Stimulated activated CD8-positive, alpha-beta memory T cell treated with anti-CD3 and anti-CD28 coated beads, Interleukin-7, amount 100 ng/mL, for 48 hours (primary cell): ENCODE measurements around the gene BCL6.
A peak's percentile ranks its signal among the peaks of the same experiment; 100 is the strongest.

ENCODE experiments used
- DNase-seq, 2 donors: peaks; one replicate each; pipeline ENCODE4 v3.0.0-alpha.2; 2020; ENCODE audit warnings: low read depth in 1 of 2; ENCODE audit errors: extremely low read depth in 1 of 2

Gene BCL6

DNA sequence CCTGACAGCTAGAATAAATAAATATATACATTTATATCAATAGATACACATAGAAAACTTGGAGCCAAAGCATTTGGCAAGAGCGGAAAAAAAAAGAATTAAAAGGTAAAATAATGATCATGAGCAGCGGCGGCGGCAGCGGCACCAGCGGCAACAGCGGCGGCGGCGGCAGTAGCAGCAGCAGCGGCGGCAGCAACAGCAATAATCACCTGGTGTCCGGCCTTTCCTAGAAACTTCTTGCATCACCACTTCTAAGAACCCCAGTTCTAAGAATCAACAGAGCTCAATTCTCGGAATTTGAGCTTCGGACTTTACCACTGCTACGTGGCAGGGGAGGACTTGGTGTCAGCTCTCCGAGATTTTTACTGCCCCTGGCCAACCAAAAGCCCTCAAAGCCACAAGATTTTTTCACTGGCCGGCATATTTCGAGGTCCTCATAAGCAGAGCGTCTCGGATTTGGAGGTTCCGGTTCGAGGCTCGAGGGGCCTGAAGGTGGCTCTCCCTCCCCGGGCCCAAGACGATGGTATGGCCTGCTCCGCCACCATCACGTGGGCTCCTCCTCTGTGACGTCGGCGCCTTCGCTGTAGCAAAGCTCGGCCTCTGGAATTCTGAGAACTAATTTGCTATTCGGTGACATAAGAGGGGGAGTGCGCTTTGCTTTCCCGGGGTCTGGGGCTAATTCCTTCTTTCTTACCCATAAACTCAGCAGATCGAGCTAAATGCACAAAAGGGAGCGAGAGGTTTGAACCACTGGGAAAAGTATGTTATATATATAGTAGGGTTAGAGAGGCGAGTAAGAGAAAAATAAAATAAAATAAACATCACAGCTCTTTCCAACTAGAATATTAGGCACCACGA is at the start of gene BCL6:
BCL6 (minus strand) TSS at position 268 of the 858 bp plus-strand sequence. CDS start 11,775 bp downstream, outside the sequence.
- peak; percentile 64 to 84 for DNase-seq

DNA sequence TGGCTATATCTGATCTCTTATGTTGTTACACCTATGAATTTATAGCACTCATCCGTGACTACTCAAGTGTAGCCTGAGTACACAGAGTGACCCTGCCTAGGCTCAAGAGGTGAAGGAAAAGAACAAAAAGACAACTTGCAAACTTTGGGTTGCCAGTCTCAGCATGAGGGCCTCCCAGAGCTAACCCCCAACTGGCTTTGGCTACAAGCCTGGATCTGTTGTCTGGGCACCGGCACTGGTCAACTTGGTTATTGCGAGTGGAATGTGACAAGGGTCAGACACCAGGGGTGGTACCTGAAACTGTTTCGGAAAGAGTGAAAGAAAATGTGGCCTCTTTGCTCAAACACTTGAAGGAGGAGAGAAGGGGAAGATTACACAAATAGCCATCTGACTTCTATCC is 49.5 kb upstream of the BCL6 start:
- DNase-seq = no peak

DNA sequence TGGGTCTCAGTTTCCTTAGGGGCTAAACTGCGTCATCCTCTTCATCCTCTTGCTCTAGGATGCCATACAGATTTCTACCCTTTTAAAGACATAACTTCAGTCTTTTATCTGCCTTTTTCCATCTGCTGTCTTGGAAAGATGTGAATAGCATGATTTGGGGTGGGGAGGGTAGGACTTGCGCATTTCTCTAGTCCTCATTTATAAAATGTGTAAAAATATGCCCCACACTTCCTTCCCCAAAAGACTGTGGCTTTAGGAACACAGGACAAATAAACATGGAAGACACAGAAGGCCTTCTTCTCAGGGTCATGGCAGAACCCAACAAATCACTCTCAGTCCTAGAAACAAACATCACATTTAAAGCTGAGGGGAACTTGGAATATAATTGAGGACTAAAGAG is 48.4 kb upstream of the BCL6 start:
- DNase-seq = no peak

DNA sequence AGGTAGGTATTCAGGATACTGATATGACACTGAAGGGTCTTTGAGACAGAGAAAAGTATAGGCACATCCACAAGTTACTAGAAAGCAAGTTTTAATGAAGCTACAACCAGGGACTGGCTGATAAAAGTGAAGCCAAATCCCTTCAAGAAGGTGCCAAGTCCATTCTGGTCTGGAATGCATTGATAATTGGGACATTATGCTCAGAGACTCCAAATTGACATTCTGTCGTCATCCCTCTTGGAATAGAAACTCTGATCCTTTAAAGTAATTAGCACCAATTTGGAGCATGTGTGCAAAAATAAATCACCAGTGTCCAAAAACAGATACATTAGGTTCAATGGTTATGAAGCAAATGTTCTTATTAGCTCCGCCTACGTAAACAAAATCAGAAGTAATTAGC is 47.3 kb upstream of the BCL6 start:
- no peak for DNase-seq

DNA sequence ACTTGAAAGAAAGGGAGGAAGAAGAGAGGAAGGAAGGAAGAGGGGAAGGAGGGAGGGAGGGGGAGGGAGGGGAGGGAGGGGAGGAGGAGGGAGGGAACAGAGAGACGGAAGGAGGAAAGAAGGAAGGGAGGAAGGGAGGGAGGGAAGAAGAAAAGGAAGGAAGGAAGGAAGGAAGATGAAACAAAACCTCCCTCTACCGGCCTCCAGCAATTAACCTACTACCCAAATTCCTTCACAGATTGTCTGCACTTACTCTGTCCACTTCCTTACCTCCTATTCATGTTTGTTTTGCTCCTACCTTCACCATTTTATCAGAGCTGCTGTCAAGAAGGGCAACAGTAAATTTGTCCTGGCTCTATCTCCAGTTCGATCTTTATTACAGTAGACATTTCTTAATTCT is 44.6 kb upstream of the BCL6 start:
- no peak for DNase-seq

DNA sequence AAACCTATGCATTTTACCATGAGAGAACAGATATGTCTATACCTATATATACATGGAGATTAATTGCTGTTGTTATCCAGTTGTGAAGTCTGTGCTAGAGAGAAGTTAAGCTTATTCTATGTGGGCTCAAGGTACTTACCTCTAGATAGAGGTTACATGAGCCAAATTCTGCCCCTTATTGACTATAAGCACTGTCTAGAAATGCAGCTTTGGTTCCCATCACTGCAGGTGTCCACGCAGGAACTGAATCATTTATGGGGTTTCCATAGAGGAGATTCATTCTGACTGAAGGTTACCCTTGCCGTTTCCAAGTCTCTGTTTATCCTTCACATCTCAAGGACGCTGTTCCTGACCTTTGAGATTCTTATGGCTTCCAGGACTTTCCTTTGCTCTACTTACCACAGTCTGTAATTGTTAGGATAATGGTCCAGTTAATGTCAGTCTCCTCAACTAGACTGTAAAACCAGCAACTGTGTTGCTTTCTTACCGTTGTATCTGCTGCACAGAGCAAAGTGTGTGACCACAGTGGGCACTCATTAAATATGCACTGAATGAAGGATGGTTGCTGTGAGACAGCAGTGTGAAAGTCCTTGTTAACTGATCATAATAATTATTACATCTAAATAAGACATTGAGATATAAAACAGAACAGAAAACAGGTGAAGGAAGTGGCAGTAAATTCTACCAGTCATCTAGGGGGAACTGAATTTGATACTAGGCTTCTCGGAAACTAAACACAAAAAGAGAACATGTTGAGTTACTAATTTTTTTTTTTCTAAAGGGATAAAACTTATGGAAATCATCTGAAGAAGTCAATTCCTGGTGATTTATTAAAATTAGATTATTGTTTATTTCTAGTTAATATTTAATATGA is 44.0 kb upstream of the BCL6 start:
- no peak for DNase-seq

DNA sequence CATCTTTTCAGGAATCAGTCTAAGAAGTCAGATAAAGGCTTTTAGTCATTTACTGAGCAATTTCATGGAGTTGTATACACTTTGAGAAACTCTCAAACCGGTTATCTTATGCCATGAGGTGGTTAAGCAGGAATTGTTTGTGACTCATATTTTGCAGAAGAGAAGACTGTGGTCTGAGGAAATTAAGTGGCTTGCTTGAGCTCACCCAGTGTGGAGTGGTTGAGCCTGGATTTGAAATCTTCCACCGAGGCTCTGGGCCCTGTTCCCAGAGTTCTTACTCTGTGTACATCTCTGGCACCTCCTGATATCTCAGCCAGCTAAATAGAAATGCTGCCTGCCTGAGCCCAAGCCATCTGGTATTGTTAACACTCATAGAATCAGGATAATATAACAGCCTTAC is 37.8 kb upstream of the BCL6 start:
- DNase-seq = no peak

DNA sequence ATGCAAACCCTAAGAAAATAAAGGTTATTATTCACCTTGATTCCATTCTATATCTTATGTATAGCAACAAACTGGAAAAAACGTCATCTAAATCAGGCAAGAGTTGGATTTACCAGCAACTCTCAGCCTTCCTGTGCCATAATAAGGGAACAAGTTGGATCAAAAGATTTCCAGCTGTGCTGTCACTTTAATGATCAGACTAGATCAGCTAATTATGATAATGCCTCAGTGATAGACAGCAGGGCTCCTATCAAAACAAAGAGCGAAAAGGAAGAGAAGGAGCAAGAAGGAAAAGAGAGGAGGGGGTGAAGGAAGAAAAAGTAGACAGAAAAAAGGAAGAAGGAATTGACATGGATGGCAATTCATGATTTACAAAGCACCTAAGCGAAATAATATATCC is 36.7 kb upstream of the BCL6 start:
- DNase-seq = no peak

DNA sequence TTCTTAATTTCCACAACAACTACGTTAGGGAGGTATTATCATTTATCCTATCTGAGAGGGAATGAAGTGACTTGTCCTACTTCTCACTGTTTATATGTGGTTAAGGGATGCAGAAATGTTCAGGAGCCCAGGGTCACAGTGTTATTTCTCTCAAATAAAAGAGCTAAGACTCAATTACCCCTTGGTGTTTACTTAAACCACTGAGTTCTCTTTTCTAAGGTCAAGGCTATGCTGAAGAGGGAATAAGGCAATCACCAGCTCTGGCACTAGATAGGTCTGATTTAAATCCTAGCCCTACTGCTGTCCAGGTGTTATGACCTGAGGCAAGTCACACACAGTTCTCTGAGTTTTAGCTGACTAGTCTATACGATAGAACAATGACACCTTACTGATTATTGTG is 35.7 kb upstream of the BCL6 start:
- no peak for DNase-seq

DNA sequence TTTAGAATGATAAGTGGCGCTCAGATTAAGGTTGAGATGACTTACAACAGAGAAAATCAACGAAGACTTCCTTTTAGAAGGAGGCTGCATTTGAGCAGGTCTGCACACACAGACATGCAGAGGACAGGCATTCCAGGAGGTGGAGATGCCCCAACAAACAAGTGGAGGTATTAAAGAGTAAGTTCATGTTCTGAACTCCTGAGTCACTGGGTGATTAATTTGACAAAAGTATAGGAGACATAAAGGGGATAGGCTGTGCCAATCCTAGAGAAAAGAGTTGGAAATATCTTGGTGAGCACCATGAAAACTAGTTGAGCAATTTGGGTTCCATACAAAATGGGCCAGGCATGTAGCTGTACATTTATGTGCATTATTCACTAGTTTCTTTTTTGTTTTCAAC is 33.5 kb upstream of the BCL6 start:
- no peak for DNase-seq

DNA sequence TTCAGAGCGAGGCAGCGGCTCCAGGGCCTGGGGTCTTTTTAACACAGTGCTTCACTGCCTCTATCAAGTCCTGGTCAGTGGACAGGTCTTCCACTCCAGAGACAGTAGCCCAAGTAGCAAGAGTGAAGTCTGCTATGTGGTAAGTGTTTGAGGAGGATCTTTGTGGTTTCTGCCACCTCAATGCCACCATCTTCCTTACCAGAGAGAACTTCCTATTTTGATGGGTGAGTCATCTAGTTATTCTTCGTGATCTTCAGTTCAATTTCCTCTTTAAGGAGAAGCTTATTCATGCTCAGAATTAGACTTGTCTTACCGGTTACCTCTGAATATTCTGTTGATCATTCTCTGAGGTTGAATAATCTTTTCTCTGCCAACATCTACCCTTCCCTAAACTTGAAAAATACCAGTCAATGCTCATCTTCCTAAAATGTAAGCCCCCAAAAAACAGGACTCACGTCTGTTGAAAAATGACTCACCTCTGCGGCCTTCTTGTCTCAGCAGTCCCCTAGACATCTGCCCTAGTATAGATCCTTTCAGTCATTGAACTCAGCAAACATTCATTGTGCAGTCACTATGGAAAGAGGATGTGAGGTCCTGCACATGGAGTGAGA is 32.2 kb upstream of the BCL6 start:
- no peak for DNase-seq

DNA sequence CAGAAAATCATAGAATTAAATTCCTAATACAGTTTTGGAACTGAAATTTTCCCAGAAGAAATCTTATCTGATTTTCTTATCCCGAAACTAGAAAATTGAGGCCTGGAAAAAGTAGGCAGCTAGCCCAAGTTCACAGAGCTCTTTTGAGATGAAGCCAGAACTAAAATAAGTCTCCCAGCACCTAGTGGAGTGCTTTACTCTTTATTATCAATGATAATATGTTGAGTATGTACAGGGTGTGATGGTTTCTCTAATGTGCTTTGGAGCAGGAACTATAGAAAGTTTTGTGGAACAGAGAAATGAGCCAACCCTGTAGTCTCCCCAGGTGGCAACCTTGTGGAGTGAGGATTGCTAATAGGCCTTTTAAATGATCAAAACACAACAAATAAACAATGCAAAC is 30.3 kb upstream of the BCL6 start:
- DNase-seq = no peak

DNA sequence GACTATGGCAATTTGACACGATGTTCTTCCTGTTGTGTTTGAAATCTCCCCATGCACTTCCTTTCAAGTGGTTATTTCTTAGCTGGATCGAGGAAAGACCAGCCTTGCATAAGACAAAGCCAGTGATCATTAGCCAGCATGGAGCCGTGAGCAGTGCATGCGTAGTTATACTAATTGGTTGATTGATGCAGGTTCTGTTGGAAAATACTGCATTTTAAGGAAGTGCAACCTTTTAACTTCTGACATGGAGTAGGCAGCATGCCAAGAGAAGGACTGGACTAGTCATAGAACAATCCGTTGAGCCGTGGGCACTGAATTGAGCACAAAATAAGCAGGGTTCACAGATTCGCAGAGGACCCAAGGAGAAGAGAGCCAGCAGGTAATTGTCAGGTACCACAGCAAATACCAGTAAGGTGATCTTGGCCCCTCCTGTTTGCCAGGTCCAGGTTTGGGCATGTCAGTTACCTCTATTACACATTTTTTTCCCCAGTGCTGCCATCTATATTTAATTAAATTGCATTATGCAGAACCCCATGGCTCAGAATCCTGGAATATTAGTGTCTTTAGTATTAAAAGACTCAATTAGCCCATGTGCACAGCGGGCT is 29.0 kb upstream of the BCL6 start:
- no peak for DNase-seq

DNA sequence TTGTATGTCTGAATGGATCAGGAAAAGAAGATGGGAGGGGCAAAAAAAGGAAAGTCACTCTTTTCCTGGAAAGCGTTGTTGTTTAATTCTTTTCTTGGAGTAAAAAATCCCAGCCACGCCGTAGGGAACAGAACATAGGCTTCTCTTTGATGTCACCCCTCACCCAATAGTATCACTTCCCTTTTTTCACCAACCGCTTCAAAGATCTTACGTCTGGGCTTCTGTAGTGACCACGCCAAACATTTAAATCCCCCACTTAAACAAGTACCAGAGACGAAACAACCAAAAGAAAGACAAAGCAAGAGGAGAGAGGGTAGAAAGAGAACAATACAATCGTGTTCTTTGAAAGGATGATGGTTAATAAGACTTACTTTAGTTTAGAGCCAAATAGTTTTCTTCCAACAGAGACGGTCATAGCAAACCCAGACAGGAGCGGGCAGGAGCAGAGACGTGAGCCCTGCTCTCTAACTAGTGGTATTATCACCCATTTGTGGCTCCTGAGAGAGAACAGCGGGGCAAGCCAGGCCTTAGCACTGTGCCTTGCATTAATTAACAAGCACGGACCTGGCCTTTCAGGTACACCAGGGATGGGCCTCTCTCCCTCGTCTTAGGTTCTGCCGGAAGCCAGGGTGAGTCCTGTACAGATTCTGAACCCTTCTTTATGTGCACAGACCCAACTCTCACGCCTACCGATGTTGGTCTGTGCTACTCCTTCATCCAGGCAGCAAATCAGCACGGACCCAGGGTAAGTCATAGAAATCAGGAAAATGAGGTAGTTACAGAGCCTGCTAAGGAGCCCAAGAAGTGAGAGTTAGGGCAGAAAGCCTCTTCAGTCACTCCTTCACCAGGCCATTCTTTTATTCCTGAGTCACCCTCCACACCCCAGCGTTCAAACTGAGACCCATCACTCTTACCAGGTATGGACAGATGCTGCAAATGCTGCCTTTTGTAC is 28.2 kb upstream of the BCL6 start:
- no peak for DNase-seq

DNA sequence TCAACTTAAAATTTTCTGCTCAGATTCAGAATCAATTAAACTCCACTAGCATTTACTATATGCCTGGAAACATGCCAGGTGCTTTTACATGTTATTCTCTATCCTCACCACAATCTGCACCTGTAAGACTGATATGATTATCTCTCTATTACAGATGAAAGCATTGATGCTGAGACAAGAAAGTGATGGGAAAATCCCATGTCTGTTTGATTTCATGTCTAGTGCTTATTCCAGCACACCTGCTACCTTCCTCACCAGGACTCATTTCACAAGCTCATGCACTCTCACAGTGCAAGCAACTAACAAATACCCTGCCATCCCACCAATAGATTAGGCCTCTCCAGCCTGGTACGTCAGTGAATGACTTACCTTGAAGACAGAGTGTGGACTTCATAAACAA is 25.0 kb upstream of the BCL6 start:
- DNase-seq = no peak

DNA sequence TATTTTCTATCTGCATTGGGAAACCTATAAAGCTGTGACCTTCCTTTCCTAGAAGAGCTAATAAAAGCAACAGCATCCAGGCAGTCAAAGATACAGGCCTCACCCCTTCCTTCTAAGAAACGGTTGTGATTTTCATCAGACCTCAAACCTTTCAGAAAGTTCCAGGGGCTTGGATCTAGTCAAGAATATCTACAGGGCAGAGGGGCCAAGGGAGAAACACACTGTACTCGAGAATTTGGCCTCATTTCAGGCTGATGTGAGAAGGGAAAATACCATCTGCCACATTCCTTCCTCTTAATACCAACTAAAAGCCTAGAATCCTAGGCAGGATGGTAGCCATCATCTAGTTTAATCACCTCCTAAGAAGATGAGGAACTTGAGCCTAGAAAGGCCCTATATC is 24.5 kb upstream of the BCL6 start:
- DNase-seq = no peak

DNA sequence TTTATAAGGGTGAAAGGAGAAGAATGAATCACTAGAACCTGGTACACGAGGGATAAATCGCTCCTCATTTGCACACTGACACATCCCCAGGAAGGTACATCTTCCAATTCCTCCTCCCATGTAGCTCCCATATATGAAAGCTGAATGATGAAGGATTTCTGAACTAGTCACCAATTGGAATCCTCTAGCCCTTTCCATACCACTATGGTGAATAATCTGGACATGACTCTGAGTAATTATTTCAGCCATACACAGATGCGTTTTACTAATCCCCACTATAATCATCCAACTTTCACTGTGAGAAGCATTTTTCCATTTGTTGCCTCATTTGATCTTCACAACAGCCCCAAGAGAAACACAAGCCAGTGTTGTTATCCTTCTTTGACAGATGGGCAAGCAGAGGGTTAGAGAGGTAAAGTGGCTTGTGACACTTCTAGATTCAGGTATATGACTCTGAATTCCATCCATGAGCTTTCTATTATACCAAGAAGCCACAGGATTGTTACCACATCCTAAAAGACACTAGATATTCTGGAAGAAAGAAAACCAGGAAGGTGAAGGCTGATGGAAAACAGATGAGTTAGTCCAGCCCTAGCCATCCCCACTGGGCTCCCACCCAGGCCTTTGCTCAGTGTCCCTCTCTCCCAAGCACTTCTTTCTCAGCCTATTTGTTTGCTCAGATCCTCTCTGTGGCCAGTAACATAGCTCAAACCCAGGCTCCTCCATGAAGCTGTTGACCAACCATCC is 22.2 kb upstream of the BCL6 start:
- no peak for DNase-seq

DNA sequence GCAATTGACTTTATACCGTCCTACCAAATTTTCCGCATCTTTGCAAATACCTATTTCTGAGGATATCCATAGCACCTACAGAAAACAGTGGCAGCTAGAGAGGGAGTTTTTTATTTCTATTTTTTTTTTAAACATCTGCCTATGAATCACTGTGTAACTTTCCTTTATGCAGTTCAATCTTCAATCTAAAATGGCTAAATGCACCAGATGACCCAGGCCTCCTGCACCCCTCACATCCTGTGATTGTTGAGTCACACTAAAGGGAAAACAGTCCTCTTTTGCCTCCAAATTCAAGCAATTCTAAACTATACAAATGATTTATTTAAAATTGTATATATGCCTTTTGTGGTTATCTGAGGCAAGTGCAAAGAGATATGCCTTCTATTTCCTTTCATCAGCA is 20.1 kb upstream of the BCL6 start:
- DNase-seq = no peak

DNA sequence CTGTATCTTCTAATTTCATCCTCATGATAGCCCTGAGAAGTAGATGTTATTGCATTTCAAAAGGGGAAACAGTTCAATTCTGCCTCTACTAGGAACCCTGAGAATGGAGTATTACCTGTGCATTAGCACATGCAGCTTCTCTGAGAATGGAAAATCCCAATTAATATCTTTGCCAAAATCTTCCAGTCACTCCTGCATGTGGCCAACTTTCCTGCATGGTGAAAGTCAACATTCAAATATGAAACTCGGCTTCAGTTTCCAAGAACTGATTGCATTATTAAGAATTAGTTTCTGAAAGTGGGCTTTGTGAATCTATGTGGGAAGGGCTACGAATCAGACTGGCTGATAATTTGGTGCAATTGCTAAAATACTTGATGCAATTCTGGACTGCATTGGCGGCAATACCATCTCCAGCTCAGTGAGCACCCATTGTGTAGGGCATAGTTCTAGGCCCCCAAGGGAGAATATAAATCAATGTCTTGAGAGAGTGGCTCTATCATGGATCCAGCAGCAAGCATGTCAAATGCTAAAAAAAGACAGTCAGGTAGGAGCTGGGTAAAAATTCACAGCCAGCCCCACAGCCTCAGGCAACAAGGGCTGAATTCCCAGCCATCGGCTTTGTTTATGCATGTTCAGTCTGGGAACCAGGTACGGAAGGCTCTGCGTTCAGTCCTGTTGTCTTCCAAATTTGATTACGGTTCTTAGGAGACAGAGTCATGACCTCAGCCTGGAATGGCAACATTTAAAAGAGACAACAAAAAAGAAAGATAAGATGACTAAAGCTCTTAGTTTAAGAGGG is 18.8 kb upstream of the BCL6 start:
- DNase-seq = no peak
